Eye (tissue), 1 donor: Measurements from ENCODE around the gene INTS1.

Experiments
- DNase-seq: peaks from one replicate; pipeline ENCODE4 v3.0.0-alpha.2; 2015

The INTS1 gene

DNA sequence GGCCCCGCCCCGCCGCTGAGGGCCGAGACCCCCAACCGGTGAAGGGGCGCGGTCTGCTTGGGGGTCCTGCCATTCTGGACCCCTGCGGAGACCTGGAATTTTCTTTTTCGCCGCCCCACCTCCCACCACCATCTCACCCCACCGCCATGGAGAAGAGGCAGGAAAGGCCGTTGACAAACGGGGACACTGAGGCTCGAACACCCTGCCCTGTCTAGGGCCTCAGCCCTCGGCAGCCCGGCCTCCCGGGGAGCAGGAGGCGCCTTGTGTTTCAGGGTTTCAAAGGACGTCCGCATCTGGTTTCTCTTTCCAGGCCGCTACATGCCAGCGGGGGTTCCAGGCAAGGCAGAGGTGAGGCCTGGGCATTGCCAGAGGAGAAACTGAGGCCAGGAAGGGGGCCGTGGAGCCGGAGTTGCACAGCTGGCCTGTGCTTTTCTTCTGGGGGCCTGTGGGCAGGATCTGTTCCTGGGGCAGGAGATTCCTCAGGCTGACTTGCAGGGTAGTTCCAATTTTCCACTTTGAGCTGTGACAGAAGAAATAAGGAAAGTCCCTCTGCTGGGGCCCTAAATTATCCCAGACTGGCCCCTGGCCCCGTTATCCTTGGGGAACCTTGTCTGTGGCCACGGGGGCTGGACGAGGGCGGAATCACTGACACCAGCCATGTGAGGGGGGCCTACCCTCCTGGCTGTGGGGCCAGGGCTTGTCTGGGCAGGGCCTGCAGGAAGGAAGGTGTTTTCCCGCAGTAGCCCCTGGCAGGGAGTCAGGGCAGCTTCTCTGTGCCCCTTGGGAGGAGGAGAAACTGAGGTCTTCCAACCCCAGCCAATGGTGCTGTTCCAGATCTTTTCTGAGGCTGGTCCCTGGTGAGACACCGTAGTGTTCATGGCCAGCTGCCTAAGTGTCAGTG is 44.0 kb downstream of the INTS1 start:
- no peak for DNase-seq

GRCh38 chr7:1459512-1459892 is 44.7 kb downstream of the INTS1 start:
- DNase-seq: peak; percentile 99

GRCh38 chr7:1458683-1459511 is 45.3 kb downstream of the INTS1 start, which contains the start of gene MICALL2:
Gene MICALL2, minus strand, starts transcription at chr7:1459470. Its CDS starts 144 bp downstream, at chr7:1459326.
- DNase-seq: peak; percentile 54

DNA sequence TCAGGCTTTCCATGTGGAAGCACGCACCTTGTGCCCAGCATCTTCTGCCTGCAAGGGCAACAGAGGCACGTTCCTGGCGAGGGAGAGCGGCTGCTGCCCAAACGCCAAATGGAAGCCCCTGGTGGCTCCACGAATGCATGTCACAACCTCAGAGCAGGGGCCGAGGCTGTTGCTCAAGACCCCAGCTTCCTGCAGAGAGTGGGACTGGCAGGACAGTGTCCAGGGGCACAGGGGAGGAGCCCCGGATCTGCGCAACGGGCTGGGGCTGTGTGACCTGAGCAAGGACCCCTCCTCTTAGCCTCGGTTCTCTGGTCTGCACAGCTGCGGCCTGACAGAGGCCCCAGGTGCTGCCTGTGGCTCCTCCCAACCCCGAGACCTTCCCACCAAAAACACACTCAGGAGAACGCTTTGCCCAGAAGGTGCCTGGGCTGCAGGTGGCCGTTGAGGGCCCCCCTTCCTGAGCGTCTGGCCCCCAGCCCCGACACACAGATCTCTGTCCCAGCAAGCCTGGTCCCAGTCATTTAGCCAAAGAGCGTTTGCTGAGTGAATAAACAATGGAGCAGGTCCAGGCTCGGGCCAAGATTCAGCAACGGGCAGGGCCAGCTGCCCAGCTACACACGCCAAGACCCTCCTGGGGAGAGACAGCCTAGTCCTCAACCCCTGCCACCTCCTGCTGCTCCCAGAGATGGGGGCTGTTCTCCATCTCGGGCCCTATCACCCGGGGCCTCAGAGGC is 46.1 kb downstream of the INTS1 start:
- no peak for DNase-seq

DNA sequence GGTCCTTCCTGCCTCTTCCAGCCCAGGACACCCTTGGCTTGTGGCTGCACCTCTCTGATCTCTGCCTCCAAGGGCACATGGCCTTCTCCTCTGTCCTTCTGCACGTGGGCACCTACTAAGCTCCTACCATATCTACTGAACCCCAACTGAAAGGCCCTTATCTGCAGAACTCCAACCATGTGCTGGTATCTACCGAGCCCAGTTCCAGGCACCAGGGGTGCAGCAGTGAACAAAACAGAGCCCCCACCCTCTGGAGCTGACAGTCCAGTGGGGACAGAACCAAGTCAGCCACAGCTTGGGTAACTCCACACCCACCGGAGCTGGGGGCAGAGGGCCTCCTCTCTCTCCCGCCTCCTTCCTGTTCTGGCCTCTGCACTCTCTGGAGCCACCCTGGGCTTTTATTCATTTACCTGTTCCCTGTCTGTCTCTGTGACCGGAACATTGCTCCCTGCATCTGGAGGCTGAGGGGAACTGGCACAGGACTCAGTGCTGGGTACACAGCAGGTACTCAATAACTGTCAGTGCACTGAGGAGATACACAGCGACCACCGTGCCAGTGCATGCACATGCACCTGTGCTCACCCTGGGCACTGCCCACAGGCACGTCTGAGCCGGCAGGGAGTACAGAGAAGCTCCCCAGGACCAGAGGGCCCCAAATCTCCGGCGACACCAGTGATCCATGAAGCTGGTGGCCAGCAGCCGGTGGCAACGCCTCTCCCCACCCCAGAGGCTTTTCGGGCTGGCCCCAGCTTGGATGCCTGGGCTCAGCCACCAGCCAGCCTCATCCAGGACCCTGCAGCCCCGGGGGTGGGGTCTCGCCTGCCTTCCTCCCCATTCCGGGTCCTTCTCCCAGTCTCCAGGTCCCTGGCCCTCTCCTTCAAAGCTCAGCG is 46.9 kb downstream of the INTS1 start:
- DNase-seq: no peak

- DNase-seq: no peak
Observed at GRCh38 chr7:1455955-1456354, 48.2 kb downstream of the INTS1 start.

- DNase-seq: no peak
Observed at GRCh38 chr7:1455241-1455939, 48.8 kb downstream of the INTS1 start.

DNA sequence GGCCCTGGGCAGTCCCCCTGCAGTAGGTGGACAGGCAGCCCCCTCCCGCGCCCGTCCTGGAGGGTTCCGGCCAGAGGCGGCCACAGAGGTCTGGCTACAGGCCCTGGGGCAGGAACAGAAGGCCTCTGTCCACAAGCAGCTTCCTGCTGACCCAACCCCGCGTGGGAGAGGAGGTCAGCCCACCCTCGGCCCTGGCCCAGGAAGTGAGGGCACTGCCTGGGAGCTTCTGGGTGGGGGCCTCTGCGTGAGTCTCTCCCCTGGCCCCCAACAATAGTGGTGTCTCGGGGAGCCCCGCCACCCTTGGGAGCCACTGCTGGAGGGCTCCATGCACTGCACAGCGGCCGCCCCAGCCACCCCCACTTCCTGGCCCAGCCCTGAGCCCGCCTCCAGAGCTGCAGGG is 49.6 kb downstream of the INTS1 start:
- DNase-seq: no peak

DNA sequence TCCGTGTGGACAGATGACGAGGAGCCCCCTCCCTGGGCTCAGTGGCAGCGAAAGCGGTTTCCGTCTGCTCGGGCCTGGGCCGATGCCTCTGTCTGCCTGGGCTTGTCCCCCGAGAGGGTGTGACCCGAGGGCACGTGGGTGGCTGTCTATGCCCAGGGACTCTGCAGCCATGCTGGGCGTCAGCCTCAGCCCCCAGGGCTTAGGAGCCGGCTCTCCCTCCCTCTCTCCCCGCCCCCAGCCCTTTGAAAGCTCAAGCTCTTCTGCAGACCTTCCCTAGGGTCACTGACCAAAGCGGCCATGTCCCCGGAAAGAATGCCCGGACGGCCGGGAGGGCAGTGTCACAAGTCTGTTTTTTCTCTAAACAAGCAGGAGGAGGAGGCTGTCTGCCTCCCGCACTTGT is 52.0 kb downstream of the INTS1 start:
- peak; percentile 33 for DNase-seq

- no peak for DNase-seq
Observed at GRCh38 chr7:1450987-1451386, 53.2 kb downstream of the INTS1 start.

DNA sequence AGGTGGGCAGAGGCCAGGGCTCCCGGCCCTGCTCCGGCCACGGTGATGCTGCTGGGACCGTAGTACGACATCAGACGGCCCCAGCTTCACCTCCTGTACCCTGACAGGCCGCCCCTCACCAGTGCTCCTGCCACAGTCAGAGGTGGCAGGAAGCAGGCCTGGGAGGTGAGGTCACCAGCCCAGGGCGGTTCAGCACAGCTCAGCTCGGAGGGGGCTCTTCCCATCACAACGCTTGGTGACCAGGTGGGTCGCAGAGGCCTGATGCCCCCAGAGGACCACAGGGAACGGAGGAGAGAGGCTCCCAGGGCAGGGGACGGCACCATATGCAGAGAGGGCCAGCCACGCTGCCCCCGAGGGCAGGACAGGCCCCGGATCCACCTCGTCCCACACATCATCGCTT is 53.8 kb downstream of the INTS1 start:
- DNase-seq: no peak

- no peak for DNase-seq
Observed at GRCh38 chr7:1449951-1450350, 54.2 kb downstream of the INTS1 start.

- no peak for DNase-seq
Observed at GRCh38 chr7:1449501-1449900, 54.7 kb downstream of the INTS1 start.

GRCh38 chr7:1448958-1449357 is 55.2 kb downstream of the INTS1 start:
- DNase-seq: no peak

DNA sequence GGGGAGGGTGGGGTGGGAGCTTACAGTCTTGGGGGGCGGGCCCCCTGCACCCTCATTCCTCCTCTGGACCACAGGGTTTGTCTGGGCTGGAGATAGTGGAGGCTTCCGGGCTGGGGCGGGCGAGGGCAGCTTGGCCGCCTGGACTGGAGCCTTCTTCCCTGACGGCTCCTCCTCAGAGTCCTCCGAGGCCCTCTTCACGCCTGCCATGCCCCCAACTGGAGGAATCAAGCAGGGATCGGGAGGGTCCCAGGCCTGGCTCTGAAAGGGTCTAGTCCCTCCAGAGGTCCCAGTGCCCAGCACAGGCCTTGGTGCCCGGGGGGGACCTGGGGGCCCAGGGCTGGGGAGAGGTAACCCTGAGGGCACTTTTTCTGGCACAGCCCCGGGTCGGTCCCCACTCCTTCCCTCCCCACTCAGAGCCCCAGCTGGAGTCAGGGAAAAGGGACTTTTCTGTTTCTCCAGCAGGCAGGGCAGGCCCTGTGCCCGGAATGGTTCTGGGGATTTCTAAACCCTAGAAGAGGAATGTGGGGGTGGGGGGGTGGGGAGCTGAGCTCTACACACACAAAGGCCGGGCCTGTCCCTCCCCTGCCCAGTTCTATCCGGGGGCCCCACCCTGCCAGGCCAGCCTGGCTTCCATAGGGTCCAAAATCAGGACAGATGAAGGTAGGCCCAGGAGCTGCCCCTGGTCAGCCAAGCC is 56.5 kb downstream of the INTS1 start:
- no peak for DNase-seq

- no peak for DNase-seq
Observed at GRCh38 chr7:1447112-1447511, 57.1 kb downstream of the INTS1 start.

DNA sequence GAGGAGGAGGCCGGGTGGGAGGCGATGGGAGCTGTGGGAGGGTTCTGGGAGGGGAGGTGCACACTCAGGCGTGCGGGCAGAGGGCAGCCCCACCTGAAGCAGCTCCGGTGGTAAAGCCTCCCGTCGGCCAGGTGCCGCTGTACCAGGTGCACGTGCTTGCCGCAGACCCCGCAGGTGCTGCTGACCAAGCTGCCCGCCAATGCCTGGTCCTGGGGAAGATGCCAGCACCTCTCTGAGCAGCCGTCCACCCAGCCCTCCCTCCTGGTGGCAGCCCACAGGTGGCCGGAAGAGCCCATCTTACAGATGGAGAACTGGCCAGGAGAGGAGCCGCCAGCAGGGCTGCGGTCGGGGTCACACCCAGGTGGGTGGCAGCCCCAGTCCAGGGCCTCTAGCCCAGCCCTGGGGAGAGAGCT is 57.6 kb downstream of the INTS1 start:
- DNase-seq: no peak

GRCh38 chr7:1446026-1446425 is 58.2 kb downstream of the INTS1 start:
- peak; percentile 62 for DNase-seq

DNA sequence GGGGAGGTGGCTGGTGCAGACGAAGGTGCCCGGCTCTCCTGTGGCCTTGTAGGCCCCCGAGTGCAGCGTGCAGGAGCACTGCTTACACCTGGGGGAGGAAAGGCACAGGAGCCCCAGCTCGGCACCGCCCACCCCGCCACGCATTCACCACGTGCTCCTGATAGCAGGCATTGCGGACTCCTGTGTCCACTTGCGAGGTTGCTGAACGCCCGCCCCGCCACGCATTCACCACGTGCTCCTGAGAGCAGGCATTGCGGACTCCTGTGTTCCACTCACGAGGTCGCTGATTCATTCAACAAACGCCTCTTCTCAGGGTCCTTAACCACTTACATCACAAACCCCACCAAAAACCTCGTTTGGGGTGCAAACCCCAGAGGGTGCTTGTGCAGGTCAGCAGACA is 58.8 kb downstream of the INTS1 start:
- no peak for DNase-seq

- DNase-seq: no peak
Observed at GRCh38 chr7:1444925-1445322, 59.3 kb downstream of the INTS1 start.
